Smooth muscle cell (in vitro differentiated cells): ENCODE results near the gene NEB. TPM values are rescaled to one million over a fixed set of nuclear protein-coding genes. Genes with fewer than 3 reads are reported as not detected.

Source experiments
- DNase-seq: peaks from one replicate; lab custom pipeline; 2025; ENCODE audit not compliant: unreplicated experiment; lab: John Stamatoyannopoulos, UW
- H2AFZ ChIP-seq: fragments of 200-600 bp; sonication (generic); 2 replicates; pipeline ENCODE4 v1.6.0; 2016; ENCODE audit warnings: antibody characterized with exemption, low read depth, mild to moderate bottlenecking
- H3F3A ChIP-seq: fragments of 200-600 bp; sonication (generic); 2 replicates; pipeline ENCODE4 v1.6.0; 2017; ENCODE audit warnings: antibody characterized with exemption, low read depth
- H3K27ac ChIP-seq: fragments of 200-600 bp; sonication (generic); 2 replicates; pipeline ENCODE4 v1.5.1; 2016; ENCODE audit warnings: low read depth, mild to moderate bottlenecking
- H3K27me3 ChIP-seq: fragments of 200-600 bp; sonication (generic); 2 replicates; pipeline ENCODE4 v1.6.1; 2016; ENCODE audit warnings: low read depth, mild to moderate bottlenecking
- H3K36me3 ChIP-seq: fragments of 200-600 bp; sonication (generic); 2 replicates; pipeline ENCODE4 v1.5.1; 2016; ENCODE audit warnings: low read depth
- H3K4me1 ChIP-seq: fragments of 200-600 bp; sonication (generic); 2 replicates; pipeline ENCODE4 v1.5.1; 2016; ENCODE audit warnings: low read depth
- H3K4me2 ChIP-seq: fragments of 200-600 bp; sonication (generic); 2 replicates; pipeline ENCODE4 v1.6.0; 2016; ENCODE audit warnings: mild to moderate bottlenecking
- H3K4me3 ChIP-seq: fragments of 200-600 bp; sonication (generic); 2 replicates; pipeline ENCODE4 v1.5.1; 2016; ENCODE audit warnings: mild to moderate bottlenecking
- H3K79me2 ChIP-seq: fragments of 200-600 bp; sonication (generic); 2 replicates; pipeline ENCODE4 v1.6.0; 2016; ENCODE audit warnings: low read depth, mild to moderate bottlenecking
- H3K9ac ChIP-seq: fragments of 200-600 bp; sonication (generic); 2 replicates; pipeline ENCODE4 v1.6.0; 2016; ENCODE audit warnings: low read depth
- H3K9me3 ChIP-seq: fragments of 200-600 bp; sonication (generic); replicated peaks from 2 replicates; pipeline ENCODE4 v1.5.1; 2016; ENCODE audit warnings: low read depth
- H4K20me1 ChIP-seq: fragments of 200-600 bp; sonication (generic); 2 replicates; pipeline ENCODE4 v1.6.0; 2016; ENCODE audit warnings: low read depth
- CTCF ChIP-seq: fragments of 200-600 bp; sonication (generic); IDR thresholded peaks from 2 replicates; pipeline ENCODE4 v1.5.1; 2017; ENCODE audit warnings: borderline replicate concordance, mild to moderate bottlenecking, antibody characterized with exemption; ENCODE audit not compliant: insufficient read depth, poor library complexity, severe bottlenecking
- WGBS: methylation state at CpG from one replicate; pipeline ENCODE4 v1.1.7; 2016; ENCODE audit warnings: low lambda C conversion rate; 5-methylcytosine and 5-hydroxymethylcytosine counted together
- polyA plus RNA-seq: library from polyadenylated mRNA; unstranded; fragments of >200 nt; fragmentation: Nextera tagmentation; extraction: Ambion mirVana; gene quantifications from 2 replicates; pipeline ENCODE4 v1.2.1, GENCODE V29; 2016
- total RNA-seq: library from RNA; depleted of rRNA; stranded (reverse); fragments of >200 nt; gene quantifications from 2 replicates; pipeline ENCODE4 v1.2.3, GENCODE V29; 2014

NEB gene
- total and polyA plus RNA-seq, 2 experiments from 2014 or later: 0.18 to 1.3 TPM

- WGBS: 92% methylated on average over 1 of the region's 1 CpG
- Histone ChIP-seq H3F3A (no peaks in the 10 kb centered on the region), H3K4me1 (no peaks in the 10 kb centered on the region), H3K79me2 (no peaks in the 10 kb centered on the region), H2AFZ (no peak overlapping the region), H3K4me2 (no peak overlapping the region), H3K36me3 (no peaks in the 10 kb centered on the region), H3K9me3 (no peaks in the 10 kb centered on the region), H3K27me3 (no peaks in the 10 kb centered on the region), H3K9ac (no peak overlapping the region), H4K20me1 (no peaks in the 10 kb centered on the region), H3K27ac (no peak overlapping the region), H3K4me3 (no peak overlapping the region)
- no peak for TF ChIP-seq CTCF
- DNase-seq: no peak
Measured at GRCh38 chr2:151720521-151720920, 13.8 kb downstream of the NEB start.

DNA sequence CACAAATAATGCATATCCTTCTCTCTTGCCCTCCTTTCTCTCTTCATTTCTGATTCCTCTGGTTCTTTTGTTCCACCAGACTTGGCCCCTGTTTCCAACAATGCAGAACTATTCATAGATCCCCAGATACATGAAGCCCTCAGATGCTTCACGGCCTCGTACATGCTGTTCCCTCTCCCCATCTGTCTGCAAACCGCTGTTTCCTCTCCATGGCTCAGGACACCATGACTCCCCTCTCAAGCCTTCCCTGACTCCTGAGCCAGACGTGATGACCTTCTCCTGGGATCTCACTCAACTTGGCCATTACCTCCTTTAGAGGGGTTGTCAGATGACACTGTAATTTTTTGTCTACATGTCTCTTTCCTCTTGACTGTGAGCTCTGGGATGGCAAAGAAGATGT is 15.5 kb downstream of the NEB start:
- no peaks in the 10 kb centered on the region for H3K36me3 ChIP-seq
- no peaks in the 10 kb centered on the region for H3K4me1 ChIP-seq
- no peak overlapping the region for H2AFZ ChIP-seq
- DNase-seq: no peak
- no peaks in the 10 kb centered on the region for H3K79me2 ChIP-seq
- H3K4me3 ChIP-seq: no peak overlapping the region
- H3F3A ChIP-seq: no peaks in the 10 kb centered on the region
- whole genome bisulfite sequencing: 93% methylated on average over 4 of the region's 4 CpGs
- no peak overlapping the region for H3K27ac ChIP-seq
- TF ChIP-seq CTCF: no peak
- no peaks in the 10 kb centered on the region for H3K27me3 ChIP-seq
- no peaks in the 10 kb centered on the region for H4K20me1 ChIP-seq
- no peak overlapping the region for H3K9ac ChIP-seq
- H3K9me3 ChIP-seq: no peaks in the 10 kb centered on the region
- no peak overlapping the region for H3K4me2 ChIP-seq

DNA sequence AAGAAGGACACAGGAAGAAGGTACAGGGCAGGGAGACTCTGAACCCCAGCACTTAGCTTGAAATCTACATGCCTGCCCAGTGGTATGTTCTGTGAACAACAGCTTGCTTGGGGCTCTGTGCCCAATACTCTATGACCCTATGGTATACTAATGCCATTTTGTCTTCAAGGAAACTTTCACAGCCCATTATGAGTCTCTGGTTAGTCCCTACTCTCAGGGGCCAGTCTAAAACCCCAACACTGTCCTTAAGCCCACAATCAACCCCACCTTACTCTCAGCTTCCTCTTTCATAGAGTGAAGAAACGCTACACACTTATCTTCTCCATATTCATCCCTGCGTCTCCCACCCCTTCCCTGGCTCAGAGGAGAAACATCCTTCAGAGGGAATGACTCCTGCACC is 16.0 kb downstream of the NEB start:
- Histone ChIP-seq H4K20me1 (no peaks in the 10 kb centered on the region), H3K9me3 (no peaks in the 10 kb centered on the region), H3K27ac (no peak overlapping the region), H3K36me3 (no peaks in the 10 kb centered on the region), H3K4me1 (no peaks in the 10 kb centered on the region), H3K79me2 (no peaks in the 10 kb centered on the region), H3K4me3 (no peak overlapping the region), H3F3A (no peaks in the 10 kb centered on the region), H2AFZ (no peak overlapping the region), H3K27me3 (no peaks in the 10 kb centered on the region), H3K4me2 (no peak overlapping the region), H3K9ac (no peak overlapping the region)
- 93% methylated on average over 2 of the region's 2 CpGs for WGBS
- no peak for TF ChIP-seq CTCF
- no peak for DNase-seq

DNA sequence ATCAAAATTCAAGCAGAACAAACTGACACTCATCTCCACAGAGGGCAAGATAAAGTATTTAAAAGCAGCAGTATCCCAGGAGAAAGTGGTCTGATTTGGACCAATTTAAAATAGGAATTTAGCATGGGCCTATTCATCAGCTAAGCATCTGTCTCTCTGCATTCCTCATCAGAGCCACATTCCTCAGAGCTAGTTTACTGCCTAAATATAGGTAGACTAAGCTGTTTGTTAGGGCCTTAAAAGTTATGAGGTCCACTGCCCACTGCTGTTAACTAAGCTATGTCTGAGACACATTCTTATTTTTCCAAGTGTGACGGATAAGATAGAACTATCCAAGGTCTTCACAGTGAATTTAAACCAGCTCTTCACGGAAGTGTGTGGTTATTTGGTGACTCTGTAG is 17.6 kb downstream of the NEB start:
- Histone ChIP-seq H3F3A (no peaks in the 10 kb centered on the region), H3K27ac (peak overlapping the region; percentile 17), H3K79me2 (no peaks in the 10 kb centered on the region), H3K4me2 (peak overlapping the region; percentile 0), H3K27me3 (no peaks in the 10 kb centered on the region), H3K9ac (no peak overlapping the region), H2AFZ (no peak overlapping the region), H3K36me3 (no peaks in the 10 kb centered on the region), H3K4me3 (no peak overlapping the region), H3K4me1 (no peaks in the 10 kb centered on the region), H3K9me3 (no peaks in the 10 kb centered on the region), H4K20me1 (no peaks in the 10 kb centered on the region)
- WGBS: 43% methylated on average over 2 of the region's 2 CpGs
- DNase-seq: no peak
- TF ChIP-seq CTCF: no peak
